ENCODE data around the gene DHX40.
"Not testable (repeated sequence)": the region's sequence is repeated elsewhere in the genome, so short reads cannot be mapped to it uniquely, and the experiment has no call there.

The DHX40 gene

DNA sequence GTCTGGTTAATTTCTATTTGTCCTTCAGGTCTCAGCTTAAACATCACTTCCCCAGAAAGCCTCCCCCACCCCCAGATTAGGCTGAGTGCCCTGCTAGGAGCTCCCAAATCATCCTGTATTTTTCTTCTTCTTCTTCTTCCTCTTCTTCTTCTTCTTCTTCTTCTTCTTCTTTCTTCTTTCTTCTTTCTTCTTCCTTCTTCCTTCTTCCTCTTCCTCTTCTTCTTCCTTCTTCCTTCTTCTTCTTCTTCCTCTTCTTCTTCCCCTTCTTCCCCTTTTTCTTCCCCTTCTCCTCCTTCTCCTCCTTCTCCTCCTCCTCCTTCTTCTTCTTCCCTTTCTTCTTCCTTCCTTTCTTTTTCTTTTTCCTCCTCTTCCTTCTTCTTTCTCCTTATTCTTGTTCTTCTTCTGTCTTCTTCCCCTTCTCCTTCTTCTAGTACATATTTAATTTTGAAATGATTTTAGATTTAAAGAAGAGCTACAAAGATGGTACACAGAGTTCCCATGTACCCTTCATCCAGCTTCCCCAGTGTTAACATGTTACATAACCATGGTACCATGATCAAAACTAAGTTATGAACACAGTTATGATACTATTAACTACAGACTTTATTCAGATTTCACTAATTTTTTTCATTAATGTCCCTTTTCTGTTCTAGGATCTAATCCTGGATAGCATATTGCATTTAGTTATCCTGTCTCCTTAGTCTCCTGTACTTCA is 27.1 kb upstream of the DHX40 start:
- in situ Hi-C loops (cut with MboI; ENCODE audit: low pct_unique_long_range_greater_than_20kb, low sequenced_read_pairs, unreplicated experiment) = no loop called here
- no peak for DNase-seq (ENCODE audit: low spot score)
- TF ChIP-seq CTCF (IDR thresholded peaks at IDR 0.05; ENCODE audit: extremely low read depth, insufficient read depth, missing control alignments) = no peak

GRCh38 chr17:59542960-59543635 is 22.3 kb upstream of the DHX40 start:
- no peak for DNase-seq (ENCODE audit: low spot score)
- no peak for TF ChIP-seq CTCF (IDR thresholded peaks at IDR 0.05; ENCODE audit: extremely low read depth, insufficient read depth, missing control alignments)
- in situ Hi-C loops (cut with MboI; ENCODE audit: low pct_unique_long_range_greater_than_20kb, low sequenced_read_pairs, unreplicated experiment) = no loop called here

GRCh38 chr17:59545942-59546341 is 19.5 kb upstream of the DHX40 start:
- DNase-seq (ENCODE audit: low spot score) = no peak
- TF ChIP-seq CTCF (IDR thresholded peaks at IDR 0.05; ENCODE audit: extremely low read depth, insufficient read depth, missing control alignments) = no peak
- in situ Hi-C loops (cut with MboI; ENCODE audit: low pct_unique_long_range_greater_than_20kb, low sequenced_read_pairs, unreplicated experiment) = no loop called here

DNA sequence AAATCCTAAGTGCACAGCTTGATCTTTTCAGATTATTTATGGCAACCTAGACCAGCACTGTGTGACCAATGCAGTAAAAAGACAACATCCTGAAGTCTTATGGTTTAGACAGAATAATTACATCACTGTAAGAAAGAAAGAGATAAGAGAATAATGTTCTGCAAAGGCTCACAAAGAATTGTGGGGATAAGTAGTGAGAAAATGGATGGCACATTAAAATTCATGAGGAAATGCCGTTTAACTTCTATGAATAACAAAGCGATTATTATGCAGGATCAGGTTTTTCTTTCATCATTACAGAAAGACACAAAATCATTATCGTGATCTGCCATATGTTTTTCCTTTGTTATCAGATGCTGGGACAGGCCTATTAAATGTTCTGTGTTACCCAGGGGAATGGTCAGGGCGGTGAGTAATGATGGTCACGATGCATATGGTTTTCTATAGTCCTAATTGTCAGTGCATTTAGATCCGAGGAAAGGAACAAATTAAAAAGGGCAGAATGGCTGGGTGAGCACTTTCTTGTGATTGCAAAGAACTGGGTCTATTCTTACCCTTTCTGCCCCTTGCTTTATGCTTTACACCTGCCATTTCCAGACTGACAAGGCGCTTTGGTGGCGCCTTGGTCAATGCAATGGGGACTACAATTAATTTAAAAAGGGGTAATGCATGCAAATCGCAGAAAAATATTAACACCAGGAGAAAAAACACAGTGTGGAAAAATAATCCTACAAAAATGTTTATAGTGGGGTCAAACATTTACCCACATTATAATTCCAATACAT is 18.1 kb upstream of the DHX40 start:
- in situ Hi-C loops (cut with MboI; ENCODE audit: low pct_unique_long_range_greater_than_20kb, low sequenced_read_pairs, unreplicated experiment) = no loop called here
- DNase-seq (ENCODE audit: low spot score) = no peak
- TF ChIP-seq CTCF (IDR thresholded peaks at IDR 0.05; ENCODE audit: extremely low read depth, insufficient read depth, missing control alignments) = no peak

- in situ Hi-C loops (cut with MboI; ENCODE audit: low pct_unique_long_range_greater_than_20kb, low sequenced_read_pairs, unreplicated experiment); DNase-seq (ENCODE audit: low spot score): not testable (repeated sequence)
These were observed 16.4 kb upstream of the DHX40 start for GRCh38 chr17:59548985-59549384.

DNA sequence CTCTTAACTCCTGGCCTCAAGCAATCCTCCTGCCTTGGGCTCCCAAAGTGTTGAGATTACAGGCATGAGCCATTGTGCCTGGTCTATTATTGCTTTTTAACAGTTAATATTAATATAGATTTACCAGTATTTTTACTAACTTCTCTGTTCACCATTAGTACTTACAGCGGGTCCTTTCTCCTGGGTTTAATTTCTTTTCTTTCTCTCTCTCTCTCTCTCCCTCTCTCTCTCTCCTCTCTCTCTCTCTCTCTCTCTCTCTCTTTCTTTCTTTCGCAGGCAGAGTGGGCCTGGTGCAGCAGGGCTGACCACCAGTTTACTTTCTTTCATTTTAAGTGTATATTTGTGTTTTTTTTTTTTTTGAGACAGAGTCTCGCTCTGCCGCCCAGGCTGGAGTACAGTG is 14.7 kb upstream of the DHX40 start:
- in situ Hi-C loops (cut with MboI; ENCODE audit: low pct_unique_long_range_greater_than_20kb, low sequenced_read_pairs, unreplicated experiment) = no loop called here
- TF ChIP-seq CTCF (IDR thresholded peaks at IDR 0.05; ENCODE audit: extremely low read depth, insufficient read depth, missing control alignments) = no peak

GRCh38 chr17:59558039-59558438 is 7.4 kb upstream of the DHX40 start:
- TF ChIP-seq CTCF (IDR thresholded peaks at IDR 0.05; ENCODE audit: extremely low read depth, insufficient read depth, missing control alignments) = no peak
- no peak for DNase-seq (ENCODE audit: low spot score)
- in situ Hi-C loops (cut with MboI; ENCODE audit: low pct_unique_long_range_greater_than_20kb, low sequenced_read_pairs, unreplicated experiment) = no loop called here

More for the DNA sequence above, 14.7 kb upstream of the DHX40 start:
- no peak for DNase-seq (ENCODE audit: low spot score)

All from GM13977 (cell line).